ENCODE measurements around the gene FAM170B.

FAM170B gene

DNA sequence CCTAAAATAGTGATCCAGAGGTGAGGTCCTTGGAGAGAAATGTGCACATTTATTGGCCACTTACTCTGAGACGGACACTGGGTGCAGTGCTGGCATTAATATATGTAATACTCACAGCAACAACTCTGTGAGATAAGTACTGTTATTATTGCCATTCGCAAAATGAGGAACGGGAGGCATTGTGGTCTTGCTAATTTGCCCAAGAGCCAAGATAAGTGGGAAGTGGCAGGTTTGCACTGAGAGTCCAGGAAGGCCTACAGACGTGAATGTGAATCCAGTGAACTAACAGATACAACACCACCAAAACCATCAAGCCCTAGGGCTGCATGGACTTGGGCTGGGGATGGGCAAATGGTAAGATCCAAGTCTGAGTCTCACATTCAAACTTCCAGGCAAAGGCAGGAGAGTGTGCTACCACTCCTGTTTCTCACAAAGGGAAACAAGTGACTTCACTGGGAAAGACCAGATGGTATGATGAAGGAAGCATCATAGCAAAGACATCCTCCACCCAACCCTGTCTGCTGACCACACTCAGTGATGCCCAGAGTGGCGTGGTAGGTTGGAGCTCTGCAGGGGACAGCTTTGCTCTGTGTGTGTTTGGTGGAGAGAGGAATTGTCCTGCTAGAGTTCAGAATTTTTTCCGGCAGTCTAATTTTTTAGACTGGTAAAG is 35.1 kb upstream of the FAM170B start:
- no peak for DNase-seq

DNA sequence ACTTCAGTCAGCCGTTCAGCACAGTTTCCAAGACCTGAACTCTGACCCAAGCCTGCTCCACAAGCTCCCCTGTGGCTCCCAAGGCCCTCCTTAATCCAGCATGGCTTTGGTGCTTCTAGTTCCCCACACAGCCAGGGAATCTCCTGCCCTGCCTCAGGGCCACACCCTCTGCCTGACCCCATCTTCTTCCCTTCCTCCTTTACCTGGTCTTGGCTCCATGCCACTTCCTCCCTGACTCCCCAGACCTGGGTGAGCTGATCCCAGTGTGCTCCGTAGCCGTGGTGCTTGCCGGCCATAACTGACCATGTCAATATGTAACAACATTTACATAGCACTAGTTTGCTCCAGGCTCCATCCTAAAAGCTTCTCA is 34.3 kb upstream of the FAM170B start:
- no peak for DNase-seq

DNA sequence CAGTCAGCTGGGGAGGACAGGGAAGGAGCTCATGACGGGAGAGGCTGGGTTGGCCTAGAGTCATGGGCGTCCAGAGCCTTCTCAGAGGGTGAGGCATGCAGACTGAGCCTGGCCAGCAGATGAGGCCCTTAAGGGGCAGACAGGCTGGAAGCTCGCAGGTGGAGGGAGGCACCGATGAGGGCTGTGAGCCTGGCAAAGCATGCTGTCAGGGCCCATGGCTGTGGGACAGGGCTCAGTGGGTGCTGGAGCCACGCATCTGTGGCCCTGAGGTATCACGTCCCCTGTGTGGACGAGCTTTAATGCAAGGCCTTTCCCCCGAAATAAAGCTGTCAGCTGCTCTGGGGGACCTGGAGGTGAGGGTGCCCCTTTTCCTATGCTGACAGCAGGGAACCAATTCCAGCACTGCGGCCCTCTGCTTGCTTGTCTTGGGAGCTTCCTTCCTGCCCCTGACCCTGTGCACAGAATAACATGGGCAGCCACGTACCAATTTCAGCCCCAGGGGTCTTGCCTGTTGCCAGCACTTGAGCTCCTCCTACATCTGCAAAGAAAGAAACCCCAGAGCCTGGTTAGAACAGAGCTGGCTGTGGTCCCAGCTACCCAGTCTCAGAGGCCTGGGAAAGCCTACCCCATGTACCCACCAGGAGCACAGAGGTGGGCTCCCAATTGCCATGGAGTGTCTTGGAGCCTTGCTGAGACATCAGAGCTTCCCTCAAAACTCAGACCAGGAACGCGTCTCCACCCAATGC is 33.8 kb upstream of the FAM170B start:
- DNase-seq: no peak

DNA sequence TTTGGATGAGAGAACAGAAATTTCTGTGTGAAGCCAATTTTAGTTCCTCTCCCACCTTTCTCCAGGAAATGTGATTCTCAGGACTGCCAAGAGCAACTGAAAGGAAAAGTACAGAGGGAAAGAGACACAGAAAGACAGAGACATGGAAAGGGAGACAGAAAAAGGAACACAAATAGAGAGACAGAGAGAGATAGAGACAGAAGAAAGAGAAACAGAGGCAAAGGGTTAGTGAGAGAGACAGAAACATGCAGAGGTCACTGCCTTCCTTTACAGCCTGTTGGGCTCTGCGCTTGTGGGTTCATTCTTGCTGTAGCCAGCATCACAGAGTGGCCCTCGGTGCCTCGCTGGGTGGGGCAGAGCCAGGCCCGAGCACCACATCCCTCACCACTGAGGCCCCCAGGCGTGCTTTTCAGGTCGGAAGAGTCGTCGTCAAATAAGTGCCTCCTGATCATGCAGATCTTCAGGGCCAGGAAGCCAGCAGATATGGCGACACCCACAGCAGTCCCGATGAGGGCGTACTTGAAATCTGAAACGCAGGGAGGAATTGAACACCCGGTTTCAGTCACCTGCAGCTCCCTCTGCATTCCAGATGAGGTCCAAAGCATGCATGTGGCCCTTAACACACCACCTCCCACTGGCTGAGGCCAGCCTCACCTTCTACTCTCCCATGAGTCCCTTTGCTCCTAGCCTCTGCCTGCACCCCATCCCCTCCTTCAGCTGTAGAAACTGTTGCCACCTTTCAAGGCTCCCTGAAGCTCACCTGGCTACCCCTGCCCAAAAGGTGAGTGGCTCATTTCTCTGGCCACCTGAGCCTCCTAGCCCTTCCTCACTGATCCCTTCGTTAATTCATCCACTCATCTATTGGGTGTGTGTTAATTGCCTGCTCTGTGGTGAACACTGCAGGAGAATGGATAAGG is 32.9 kb upstream of the FAM170B start:
- DNase-seq: no peak

DNA sequence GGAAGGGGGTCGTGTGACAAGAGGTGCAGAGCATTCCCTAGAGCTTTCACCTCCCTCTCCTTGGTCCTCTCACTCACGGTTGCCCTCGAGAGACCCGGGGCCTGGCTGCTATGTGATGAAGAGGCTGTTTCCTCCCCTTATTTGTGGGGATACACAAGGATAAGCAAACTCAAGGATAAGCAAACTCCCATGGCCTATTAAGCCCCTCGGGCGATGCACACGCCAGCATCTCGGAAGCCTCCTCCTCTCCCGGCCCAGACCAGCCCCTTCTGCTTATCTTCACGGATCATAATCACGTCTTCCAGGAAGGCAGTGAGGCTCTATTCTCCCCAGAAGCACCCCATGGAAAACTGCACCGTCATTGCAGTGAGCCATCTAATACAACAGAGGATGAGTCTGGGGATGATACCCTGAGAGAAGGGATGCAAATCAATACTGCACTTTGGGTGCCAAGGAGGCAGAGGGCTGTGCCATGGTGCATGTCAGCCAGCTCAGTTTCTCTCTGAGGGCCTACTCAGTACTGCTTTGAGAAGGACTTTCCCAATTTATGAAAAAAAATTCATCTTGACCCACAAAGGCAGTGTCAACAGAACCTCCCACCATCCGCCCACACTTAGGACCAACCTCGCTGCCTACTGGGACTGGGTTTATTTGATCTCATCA is 32.1 kb upstream of the FAM170B start:
- no peak for DNase-seq

DNA sequence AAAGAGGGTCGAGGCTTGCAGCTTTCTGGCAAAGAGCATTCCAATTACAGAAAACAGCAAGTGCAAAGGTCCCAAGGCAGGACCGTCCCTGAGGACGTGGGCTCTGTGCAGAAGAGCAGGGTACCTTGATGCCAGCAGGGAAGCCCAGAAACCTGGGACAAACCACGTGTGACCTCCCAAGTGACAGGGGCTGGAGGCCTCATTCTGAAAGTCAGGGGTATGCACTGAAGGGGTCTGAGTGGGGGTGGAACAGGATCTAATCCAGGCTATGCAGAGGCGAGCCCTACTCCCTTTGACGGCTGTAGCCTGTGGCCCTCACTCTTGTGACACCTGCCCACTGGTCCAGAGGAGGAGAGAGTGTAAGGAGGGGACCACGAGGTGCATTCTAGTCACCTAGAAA is 31.4 kb upstream of the FAM170B start:
- DNase-seq: no peak

DNA sequence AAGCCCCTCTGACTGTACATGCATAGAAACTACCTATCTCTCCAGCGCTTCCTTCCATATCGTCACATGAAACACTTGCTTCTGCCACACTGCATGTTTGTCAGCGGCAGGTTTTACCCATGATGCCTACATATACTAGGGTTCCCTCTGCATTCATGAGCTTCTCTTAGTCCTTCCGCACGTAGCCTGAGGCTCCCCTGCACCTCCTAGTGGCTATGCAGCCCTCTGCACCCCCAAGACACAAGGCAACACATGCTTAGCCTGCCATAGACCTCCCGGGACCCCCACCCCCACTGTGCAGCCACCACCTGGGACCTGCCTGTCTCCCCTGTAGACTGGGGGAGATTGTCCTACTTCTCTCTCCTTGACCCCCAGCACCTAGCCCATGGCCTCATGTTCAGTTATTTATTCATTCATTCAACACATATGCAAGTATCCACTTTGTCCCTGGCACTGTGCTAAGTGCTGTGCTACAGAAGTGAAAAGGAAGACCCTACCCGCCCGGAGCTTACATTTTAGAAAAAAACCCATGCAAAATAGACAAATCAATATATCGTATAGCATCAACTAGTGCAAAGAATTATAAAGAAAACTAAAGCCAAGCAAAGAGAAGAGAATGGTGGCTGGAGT is 30.9 kb upstream of the FAM170B start:
- no peak for DNase-seq

DNA sequence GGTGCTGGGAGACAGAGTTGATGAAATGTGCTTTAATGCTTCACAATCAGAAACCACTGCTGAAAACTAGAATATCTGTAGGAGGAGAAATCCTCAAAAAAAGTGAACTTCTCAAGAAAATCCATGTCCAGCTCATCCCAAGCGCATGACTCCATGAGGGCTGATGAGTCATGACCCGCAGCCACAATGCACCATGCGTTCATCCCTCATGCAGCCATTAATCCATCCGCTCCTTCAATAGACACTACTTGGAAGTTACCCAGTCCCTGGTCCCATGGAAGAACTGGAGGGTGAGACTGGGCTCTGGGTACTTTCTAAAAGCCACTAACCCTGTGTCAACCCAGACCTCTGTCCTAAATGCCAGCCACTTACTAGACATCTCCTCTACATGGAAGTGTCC is 29.9 kb upstream of the FAM170B start:
- no peak for DNase-seq

DNA sequence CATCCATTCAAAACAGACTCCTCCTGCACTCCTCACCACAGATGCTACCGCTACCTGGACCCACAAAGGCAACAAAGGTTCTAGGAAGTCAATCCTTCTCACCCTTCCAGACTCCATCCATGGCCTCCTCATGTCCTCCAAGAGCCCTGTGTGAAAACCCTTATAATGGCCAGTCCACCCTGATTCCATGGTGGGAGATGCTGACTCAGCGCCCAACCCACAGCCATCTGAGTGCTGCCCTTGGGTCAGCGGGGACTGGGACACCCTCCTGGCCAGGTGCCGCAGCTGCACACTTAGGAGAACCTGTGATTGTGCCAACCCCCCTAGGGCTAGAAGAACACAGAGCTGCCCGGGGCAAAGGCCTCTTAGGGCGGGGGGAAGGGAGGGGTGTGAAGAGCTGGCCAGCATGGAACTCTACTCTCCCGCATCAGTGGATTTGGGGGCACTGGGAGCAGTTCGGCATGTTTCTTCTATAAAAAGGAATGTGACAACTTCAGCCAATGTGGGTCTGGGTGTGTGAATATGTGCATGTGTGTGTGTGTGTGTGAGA is 29.0 kb upstream of the FAM170B start:
- no peak for DNase-seq

DNA sequence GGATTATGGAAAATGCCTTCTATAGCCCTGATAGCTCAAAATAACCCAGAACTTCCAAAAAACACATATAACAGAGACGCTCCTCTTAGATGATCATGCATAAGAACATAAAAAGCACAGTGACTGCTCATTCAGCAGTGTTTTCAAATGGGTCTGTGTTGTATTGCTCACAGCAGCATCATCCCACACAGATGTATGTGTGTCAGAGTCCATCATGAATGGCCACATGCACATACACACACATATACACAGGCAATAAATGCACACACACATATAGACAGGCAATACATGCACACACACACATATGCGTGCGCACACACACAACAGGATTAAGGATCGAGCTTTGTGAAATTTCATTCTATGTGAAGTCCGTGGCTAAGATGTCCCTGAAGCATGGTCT is 28.2 kb upstream of the FAM170B start:
- no peak for DNase-seq

DNA sequence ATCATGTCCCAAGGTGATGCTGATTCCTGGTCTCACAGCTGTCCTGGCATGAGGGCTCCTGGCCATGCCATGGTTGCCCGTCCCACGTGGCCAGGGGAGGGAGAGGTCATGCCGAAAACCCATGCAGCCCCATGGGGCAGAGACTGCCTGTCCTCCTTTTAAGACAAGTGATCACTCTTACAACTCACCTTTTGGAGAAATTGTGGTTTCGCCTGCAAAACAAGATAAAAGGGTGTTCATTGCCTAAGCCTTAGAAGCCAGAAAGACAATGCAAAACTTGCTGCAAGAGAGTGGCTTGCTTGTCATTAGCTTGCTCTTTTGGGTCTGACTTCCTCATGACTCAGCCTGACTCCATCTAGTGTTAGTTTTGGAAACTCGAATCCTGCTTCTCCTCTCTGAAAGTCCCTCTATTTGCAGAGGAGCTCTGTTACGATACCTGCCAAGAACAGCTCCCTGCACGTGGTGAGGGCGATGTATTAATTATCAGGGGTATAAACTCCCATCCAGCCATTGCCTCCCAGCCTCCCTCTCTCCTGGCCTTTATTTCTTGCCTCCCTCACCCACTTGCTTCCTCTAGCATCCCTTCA is 27.7 kb upstream of the FAM170B start:
- peak; percentile 22 for DNase-seq

DNA sequence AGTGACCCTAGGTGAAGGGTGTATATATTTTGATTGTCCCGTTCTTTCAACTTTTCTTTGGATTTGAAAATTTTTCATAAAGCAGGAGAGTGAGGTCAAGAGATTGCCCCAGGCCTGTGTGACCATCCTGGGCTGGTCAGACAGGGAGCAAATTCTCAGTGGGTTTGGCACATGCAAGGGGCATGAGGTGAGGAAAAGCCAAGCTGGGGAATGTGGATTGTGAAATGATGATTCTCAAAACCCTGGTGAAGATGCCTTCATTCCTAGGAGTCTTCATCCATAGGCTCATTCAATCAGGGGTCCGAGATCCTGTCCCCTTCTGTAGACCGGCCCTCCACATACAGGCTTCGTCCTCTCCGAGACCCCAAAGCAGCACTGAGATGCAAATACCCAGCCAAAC is 27.0 kb upstream of the FAM170B start:
- DNase-seq: no peak

DNA sequence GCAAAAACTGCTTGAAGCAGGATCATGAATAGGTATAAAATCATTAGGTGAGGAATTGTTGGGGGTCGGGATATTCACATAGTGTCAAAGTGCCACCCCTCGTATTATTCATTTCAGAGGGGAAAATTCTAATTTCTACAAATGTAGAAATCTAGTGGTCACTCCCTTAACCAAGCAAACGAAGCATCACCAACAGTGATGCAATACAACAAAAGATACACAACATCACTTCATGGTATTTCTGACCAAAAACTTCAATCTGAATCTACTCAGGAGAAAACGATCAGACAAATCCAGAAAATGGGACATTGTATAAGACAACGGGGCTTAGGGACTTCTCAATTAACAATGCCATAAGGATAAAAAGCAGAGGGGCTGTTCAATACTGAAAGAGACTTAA is 26.3 kb upstream of the FAM170B start:
- no peak for DNase-seq

DNA sequence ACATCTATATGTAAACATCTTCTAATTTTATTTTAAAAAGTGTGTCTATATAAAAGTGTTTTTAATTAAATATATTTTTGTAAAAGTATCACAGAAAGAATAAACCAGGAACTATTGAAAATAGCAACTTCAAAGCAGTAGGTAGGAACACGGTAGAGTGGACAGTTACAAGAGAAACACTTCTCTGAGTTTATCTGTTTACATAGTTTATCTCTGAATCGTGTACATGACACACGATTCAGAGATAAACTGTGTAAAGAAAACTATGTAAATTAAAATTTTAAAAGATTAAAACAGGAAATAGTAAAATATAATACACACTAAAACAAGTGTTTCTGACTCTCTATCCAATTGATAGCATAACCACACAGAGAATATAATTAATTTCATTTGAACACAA is 25.1 kb upstream of the FAM170B start:
- no peak for DNase-seq

DNA sequence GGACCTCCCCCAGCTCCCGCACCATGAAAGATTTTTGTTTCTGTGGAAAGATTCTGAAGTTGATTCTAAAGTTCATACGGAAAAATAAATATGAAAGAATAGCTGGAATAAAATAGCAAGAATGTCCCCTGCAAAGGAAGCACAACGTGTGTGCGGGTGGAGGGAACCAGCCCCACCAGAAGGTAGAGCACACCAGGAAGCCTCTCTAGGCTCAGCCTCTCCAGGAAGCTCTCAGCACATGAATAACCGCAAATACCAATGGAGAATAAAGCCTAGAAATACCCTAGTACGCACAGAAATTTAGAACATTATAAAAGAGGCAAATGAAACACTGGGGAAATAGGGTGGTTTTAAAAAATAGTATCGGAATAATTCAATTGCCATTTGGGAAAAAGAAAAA is 24.6 kb upstream of the FAM170B start:
- no peak for DNase-seq

DNA sequence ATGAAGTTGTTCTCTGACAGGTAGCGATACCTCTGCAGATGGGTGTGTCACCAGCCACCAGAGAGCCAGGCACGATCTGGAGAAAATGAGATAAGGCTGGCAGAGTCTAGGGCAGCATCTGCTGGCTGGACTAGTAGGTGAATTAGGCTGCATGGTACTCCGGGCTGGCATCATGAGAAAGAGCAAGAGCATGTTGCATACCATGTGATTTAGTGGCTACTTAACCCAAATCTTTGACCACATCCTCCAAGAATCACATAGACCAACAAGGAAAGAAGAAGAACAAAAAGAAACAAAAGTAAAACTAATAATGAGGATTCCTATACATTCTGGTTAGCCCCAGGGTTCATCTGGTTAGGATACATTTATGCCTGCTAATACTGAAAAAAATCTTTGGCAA is 23.4 kb upstream of the FAM170B start:
- no peak for DNase-seq

DNA sequence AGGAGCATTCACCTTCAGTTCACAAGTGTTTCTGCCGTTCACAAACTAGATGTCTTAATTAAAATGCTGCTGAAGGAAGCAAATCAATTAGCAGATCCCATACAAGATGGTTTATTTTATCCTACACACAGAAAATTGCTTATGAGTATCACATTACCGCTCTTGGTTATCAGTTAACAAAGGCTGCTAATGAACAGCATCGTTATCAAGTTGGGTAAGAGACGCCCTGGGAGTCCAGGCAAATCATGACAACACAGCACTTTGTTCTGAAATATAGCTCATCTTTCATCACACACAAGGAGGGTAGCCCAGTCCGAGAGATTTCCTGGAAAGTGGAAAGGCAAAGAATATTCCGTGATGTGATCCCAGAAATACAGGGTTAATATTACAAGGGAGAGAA is 20.8 kb upstream of the FAM170B start:
- DNase-seq: no peak

DNA sequence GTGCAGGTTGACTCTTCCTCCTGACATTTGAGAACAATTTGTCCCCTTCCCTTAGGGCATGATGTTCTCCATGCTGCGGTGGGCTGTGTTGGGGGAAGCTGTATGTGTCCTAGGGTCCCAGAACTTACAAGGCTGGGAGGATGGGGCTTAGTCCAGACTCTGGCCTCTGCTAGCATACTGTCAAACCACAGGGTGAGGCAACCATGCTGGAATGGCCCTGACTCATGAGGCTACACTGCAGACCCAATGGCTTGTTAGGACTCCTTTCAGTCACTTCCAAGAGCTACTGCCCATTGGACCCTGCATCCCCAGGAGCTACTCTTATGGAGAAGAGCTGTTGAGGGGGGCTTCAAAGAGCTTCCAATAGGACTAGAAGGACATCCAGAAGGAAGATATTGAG is 20.1 kb upstream of the FAM170B start:
- DNase-seq: no peak

DNA sequence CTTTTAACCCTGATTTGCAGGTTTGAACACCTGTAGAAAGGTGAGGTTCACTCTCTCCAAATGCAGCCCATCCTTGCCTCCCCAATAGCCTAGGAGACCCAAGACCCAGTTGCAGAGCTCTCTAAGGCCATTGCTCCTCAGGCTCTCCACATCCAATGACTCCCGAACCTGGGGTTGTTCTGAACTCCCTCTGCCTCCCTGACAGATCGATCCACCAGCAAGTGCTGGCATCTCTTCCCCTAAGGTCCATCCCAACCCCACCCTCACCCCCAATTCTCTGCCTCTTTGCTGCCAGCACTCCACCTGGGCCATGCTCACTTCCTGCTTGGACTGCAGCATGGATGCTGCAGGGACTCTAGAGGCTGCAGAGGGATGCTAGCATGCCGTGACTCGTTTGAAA is 19.3 kb upstream of the FAM170B start:
- DNase-seq: no peak

DNA sequence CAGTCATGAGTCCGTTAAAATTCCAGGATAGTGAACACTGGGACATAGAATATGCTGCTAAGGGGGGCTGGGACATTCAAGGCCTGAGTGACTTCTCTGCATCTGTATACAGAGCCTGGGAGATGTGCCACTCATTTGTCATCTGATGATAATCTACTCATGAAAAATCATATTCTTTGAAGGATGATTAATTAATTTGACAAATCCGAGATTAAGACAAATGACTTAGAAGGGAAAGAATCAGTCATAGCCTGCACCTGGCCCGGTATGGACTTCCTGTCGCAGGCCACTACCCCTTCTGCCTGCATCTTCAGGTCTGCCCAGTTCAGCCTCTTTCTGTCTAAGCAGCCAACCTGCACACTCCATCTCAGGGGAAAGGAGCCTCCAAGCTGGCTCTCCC is 18.8 kb upstream of the FAM170B start:
- DNase-seq: no peak

DNA sequence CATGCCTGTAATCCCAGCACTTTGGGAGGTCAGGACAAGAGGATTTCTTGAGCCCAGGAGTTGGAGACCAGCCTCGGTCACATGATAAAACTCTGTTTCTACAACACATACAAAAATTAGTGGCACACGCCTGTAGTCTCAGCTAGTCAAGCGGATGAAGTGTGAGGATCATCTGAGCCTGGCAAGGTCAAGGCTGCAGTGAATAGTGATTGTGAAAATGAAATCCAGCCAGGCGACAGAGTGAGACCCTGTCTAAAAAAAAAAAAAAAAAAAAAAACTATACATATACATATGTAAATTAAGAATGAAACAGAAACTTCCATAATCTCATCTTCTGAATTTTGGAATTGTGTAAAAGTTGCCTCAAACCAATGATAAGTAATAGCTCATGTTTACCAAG is 18.2 kb upstream of the FAM170B start:
- no peak for DNase-seq

DNA sequence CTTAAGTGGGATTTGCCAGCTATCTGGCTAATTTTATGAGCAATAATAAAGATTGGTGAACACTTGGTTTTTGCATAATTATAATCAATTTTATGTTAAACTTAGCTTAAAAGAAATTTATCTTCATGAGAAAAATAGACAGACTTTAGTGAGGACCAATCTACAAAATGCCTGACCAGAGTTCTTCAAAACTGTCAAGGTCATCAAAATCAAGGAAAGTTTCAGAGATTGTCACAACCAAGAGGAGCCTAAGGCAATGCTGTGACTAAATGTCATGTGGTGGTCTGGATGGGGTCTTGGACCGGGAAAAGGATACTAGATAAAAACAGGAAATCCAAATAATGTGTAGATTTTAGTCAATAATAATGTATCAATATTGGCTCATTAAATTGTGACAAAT is 17.7 kb upstream of the FAM170B start:
- DNase-seq: no peak
